ENCODE results near the gene ZFPM1. TPM values are rescaled to one million over a fixed set of nuclear protein-coding genes. Genes with fewer than 3 reads are reported as not detected.
A peak's percentile ranks its signal among the peaks of the same experiment; 100 is the strongest.

Gene ZFPM1
- total RNA-seq, 1 experiment from 2014 or later, result 5.0 TPM

GRCh38 chr16:88526906-88527185 is 73.8 kb downstream of the ZFPM1 start:
- H3K36me3 Mint-ChIP-seq (ENCODE audit: insufficient read depth, unreplicated experiment), result peaks cover 11% of the 10 kb centered on the region
- BruUV-seq (replicated peaks), result no TSS peak
- H3K4me1 Mint-ChIP-seq (ENCODE audit: insufficient read depth, unreplicated experiment), result no peaks in the 10 kb centered on the region
- H3K27ac Mint-ChIP-seq (ENCODE audit: low read depth, unreplicated experiment), result no peak overlapping the region
- no peak for DNase-seq (ENCODE audit: unreplicated experiment)
- ChIA-PET POLR2A (no interaction called here), CTCF (no interaction called here)
- intact Hi-C loops (cut with micrococcal nuclease), result loop anchor here (1.0 kb wide), 1 partner anchor 84 kb away; no protein-coding TSS in a partner anchor
- H3K4me3 Mint-ChIP-seq (ENCODE audit: unreplicated experiment), result no peak overlapping the region
- H3K27me3 Mint-ChIP-seq (ENCODE audit: insufficient read depth, unreplicated experiment), result no peaks in the 10 kb centered on the region
- no peak for TF ChIP-seq CTCF (IDR thresholded peaks at IDR 0.05; ENCODE audit: unreplicated experiment)
- no peaks in the 10 kb centered on the region for H3K9me3 Mint-ChIP-seq (ENCODE audit: unreplicated experiment)

GRCh38 chr16:88527186-88527936 is 74.3 kb downstream of the ZFPM1 start:
- no peaks in the 10 kb centered on the region for H3K4me1 Mint-ChIP-seq (ENCODE audit: insufficient read depth, unreplicated experiment)
- POLR2A ChIA-PET, result no interaction called here
- DNase-seq (ENCODE audit: unreplicated experiment), result peak; percentile 63
- BruUV-seq (replicated peaks), result no TSS peak
- H3K27ac Mint-ChIP-seq (ENCODE audit: low read depth, unreplicated experiment), result no peak overlapping the region
- intact Hi-C loops (cut with micrococcal nuclease), result loop anchor here (1.0 kb wide), 1 partner anchor 84 kb away; no protein-coding TSS in a partner anchor
- H3K27me3 Mint-ChIP-seq (ENCODE audit: insufficient read depth, unreplicated experiment), result no peaks in the 10 kb centered on the region
- H3K9me3 Mint-ChIP-seq (ENCODE audit: unreplicated experiment), result no peaks in the 10 kb centered on the region
- H3K4me3 Mint-ChIP-seq (ENCODE audit: unreplicated experiment), result no peak overlapping the region
- peak; percentile 94 for TF ChIP-seq CTCF (IDR thresholded peaks at IDR 0.05; ENCODE audit: unreplicated experiment)
- CTCF ChIA-PET, result no interaction called here
- peaks cover 11% of the 10 kb centered on the region for H3K36me3 Mint-ChIP-seq (ENCODE audit: insufficient read depth, unreplicated experiment)

GRCh38 chr16:88527937-88528743 is 75.1 kb downstream of the ZFPM1 start:
- Mint-ChIP-seq H3K4me3 (ENCODE audit: unreplicated experiment) (no peak overlapping the region), H3K9me3 (ENCODE audit: unreplicated experiment) (no peaks in the 10 kb centered on the region), H3K27ac (ENCODE audit: low read depth, unreplicated experiment) (no peak overlapping the region), H3K27me3 (ENCODE audit: insufficient read depth, unreplicated experiment) (no peaks in the 10 kb centered on the region), H3K4me1 (ENCODE audit: insufficient read depth, unreplicated experiment) (no peaks in the 10 kb centered on the region), H3K36me3 (ENCODE audit: insufficient read depth, unreplicated experiment) (peaks cover 7% of the 10 kb centered on the region)
- BruUV-seq (replicated peaks), result no TSS peak
- POLR2A ChIA-PET, result no interaction called here
- TF ChIP-seq CTCF (IDR thresholded peaks at IDR 0.05; ENCODE audit: unreplicated experiment), result no peak
- DNase-seq (ENCODE audit: unreplicated experiment), result no peak
- CTCF ChIA-PET, result interaction anchor here (0.6 to 0.7 kb wide), 4 partner anchors 18 to 83 kb away, joined by 3 to 4 read pairs (median 3); no protein-coding TSS in a partner anchor
- intact Hi-C loops (cut with micrococcal nuclease), result loop anchor here (1.0 kb wide), 1 partner anchor 85 kb away; no protein-coding TSS in a partner anchor

GRCh38 chr16:88528902-88529318 is 75.8 kb downstream of the ZFPM1 start:
- no peak for DNase-seq (ENCODE audit: unreplicated experiment)
- Mint-ChIP-seq H3K4me3 (ENCODE audit: unreplicated experiment) (no peak overlapping the region), H3K9me3 (ENCODE audit: unreplicated experiment) (no peaks in the 10 kb centered on the region), H3K36me3 (ENCODE audit: insufficient read depth, unreplicated experiment) (peaks cover 7% of the 10 kb centered on the region), H3K27me3 (ENCODE audit: insufficient read depth, unreplicated experiment) (no peaks in the 10 kb centered on the region), H3K27ac (ENCODE audit: low read depth, unreplicated experiment) (no peak overlapping the region), H3K4me1 (ENCODE audit: insufficient read depth, unreplicated experiment) (no peaks in the 10 kb centered on the region)
- intact Hi-C loops (cut with micrococcal nuclease), result no loop called here
- ChIA-PET POLR2A (no interaction called here), CTCF (no interaction called here)
- no TSS peak for BruUV-seq (replicated peaks)
- no peak for TF ChIP-seq CTCF (IDR thresholded peaks at IDR 0.05; ENCODE audit: unreplicated experiment)
